Measurements from ENCODE around the gene DDX17. TPM values are rescaled to one million over a fixed set of nuclear protein-coding genes. Genes with fewer than 3 reads are reported as not detected.

The DDX17 gene
- polyA plus RNA-seq, 1 donor from 2014 or later, result 996 TPM

DNA sequence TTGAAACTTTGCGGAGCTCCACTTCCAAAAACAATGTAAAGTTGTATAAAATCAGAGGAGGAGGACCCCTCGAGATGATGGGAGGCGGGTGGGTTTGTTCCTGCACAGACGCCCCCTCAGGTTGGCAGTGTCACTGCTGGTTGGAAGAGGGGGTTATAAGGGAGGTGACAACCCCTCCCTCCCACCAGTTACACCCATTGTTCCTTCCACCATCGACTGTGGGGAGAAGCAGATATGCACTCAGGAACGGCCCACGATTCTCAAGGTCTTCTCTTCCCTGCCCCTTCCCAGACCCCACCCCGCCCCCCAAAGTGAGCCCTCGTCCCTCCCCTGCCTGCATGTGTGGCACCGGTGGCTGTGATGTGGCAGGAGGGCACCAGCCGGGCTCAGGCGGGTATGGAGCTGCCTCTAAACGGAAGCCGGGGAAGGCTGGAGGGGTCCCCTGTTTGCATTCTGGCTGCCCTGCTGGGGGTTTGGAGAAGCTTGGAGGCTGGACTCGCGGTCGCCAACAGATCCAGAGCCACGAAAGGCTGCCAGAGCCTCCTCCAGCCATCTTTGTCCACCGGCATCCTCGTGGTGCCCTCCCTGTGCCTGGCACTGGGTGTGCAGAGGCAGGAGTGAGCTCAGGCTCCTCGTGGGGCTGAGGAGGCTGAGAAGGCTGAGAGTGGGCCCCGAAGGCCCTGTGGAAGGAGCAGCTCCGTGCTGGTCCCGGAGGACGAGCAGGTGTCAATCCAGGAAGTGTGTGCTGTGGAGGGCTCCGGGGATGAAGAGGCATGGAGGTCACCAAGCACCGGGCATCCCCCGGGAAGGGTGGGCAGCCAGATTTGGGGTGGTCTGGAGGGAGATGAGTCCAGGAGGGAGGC, 37.4 kb downstream of the DDX17 start:
- no peak overlapping the region for H2AFZ ChIP-seq (ENCODE audit: low read depth, low read length)
- H3K4me3 ChIP-seq (ENCODE audit: low read length), result no peak overlapping the region
- H3K4me2 ChIP-seq (ENCODE audit: low read length), result no peak overlapping the region
- no peak overlapping the region for H3K27ac ChIP-seq (ENCODE audit: low read length)
- H3F3A ChIP-seq (ENCODE audit: insufficient read depth, low read length, poor library complexity, severe bottlenecking), result no peaks in the 10 kb centered on the region
- H3K9me2 ChIP-seq (ENCODE audit: insufficient read depth, low read length), result no peaks in the 10 kb centered on the region
- peaks cover 22% of the 10 kb centered on the region for H3K27me3 ChIP-seq (ENCODE audit: insufficient read depth, low read depth, low read length)
- H3K9me3 ChIP-seq (ENCODE audit: low read length), result no peaks in the 10 kb centered on the region
- TF ChIP-seq EZH2 (IDR thresholded peaks at IDR 0.05; ENCODE audit: borderline replicate concordance, insufficient read depth, low read length, poor library complexity, severe bottlenecking) (no peak), MXI1 (conservative IDR thresholded peaks at IDR 0.05; ENCODE audit: poor library complexity, severe bottlenecking) (no peak), SMC3 (conservative IDR thresholded peaks at IDR 0.05; ENCODE audit: poor library complexity) (no peak), RAD21 (conservative IDR thresholded peaks at IDR 0.05) (no peak), POLR2AphosphoS5 (IDR thresholded peaks at IDR 0.05) (no peak), REST (IDR thresholded peaks at IDR 0.05; ENCODE audit: borderline replicate concordance) (no peak), TAF1 (IDR thresholded peaks at IDR 0.05; ENCODE audit: low read depth) (no peak), EP300 (conservative IDR thresholded peaks at IDR 0.05; ENCODE audit: poor library complexity, severe bottlenecking) (no peak), CTCF (IDR thresholded peaks at IDR 0.05; ENCODE audit: poor library complexity, severe bottlenecking) (no peak)
- no peaks in the 10 kb centered on the region for H3K79me2 ChIP-seq (replicated peaks; ENCODE audit: insufficient read depth, low read length)
- H3K9ac ChIP-seq (ENCODE audit: low read length), result no peak overlapping the region
- no peaks in the 10 kb centered on the region for H3K36me3 ChIP-seq (ENCODE audit: insufficient read depth, low read length)
- no peaks in the 10 kb centered on the region for H4K20me1 ChIP-seq (ENCODE audit: insufficient read depth)

- Histone ChIP-seq H3K79me2 (replicated peaks; ENCODE audit: insufficient read depth, low read length) (no peaks in the 10 kb centered on the region), H3K27me3 (ENCODE audit: insufficient read depth, low read depth, low read length) (peaks cover 22% of the 10 kb centered on the region), H3K9me3 (ENCODE audit: low read length) (no peaks in the 10 kb centered on the region), H3K4me3 (ENCODE audit: low read length) (no peak within 1 kb of the TSS), H3K36me3 (ENCODE audit: insufficient read depth, low read length) (no peaks in the 10 kb centered on the region), H3F3A (ENCODE audit: insufficient read depth, low read length, poor library complexity, severe bottlenecking) (no peaks in the 10 kb centered on the region), H3K9me2 (ENCODE audit: insufficient read depth, low read length) (no peaks in the 10 kb centered on the region), H3K9ac (ENCODE audit: low read length) (no peak within 1 kb of the TSS), H4K20me1 (ENCODE audit: insufficient read depth) (no peaks in the 10 kb centered on the region), H3K4me2 (ENCODE audit: low read length) (no peak within 1 kb of the TSS), H3K27ac (ENCODE audit: low read length) (no peak within 1 kb of the TSS), H2AFZ (ENCODE audit: low read depth, low read length) (no peak within 1 kb of the TSS)
- TF ChIP-seq SMC3 (conservative IDR thresholded peaks at IDR 0.05; ENCODE audit: poor library complexity) (no peak), MXI1 (conservative IDR thresholded peaks at IDR 0.05; ENCODE audit: poor library complexity, severe bottlenecking) (no peak)
Observed at GRCh38 chr22:38467904-38468442, 38.1 kb downstream of the DDX17 start, which contains the start of gene KDELR3. Gene KDELR3, plus strand, starts transcription at chr22:38468096. Its CDS starts 138 bp downstream, at chr22:38468234.

All from neural cell (in vitro differentiated cells).